ENCODE results near the gene S100A12. TPM values are rescaled to one million over a fixed set of nuclear protein-coding genes. Genes with fewer than 3 reads are reported as not detected.
"Not testable (repeated sequence)": the region's sequence is repeated elsewhere in the genome, so short reads cannot be mapped to it uniquely, and the experiment has no call there.

The S100A12 gene
- polyA plus RNA-seq, 3 donors, result 6.1 to 551 (median 150) TPM

GRCh38 chr1:153357853-153358690, 17.3 kb downstream of the S100A12 start, which contains the start of gene S100A9:
Gene S100A9 (plus strand): TSS chr1:153357854. CDS start chr1:153358284, 430 bp downstream.
- WGBS, 3 donors, result 54 to 77% (median 64%) methylated on average over 11 of the region's 11 CpGs

GRCh38 chr1:153357076-153357852, 18.2 kb downstream of the S100A12 start:
- H3K27ac ChIP-seq (ENCODE audit: low read depth, low read length), result no peak overlapping the region
- WGBS, 3 donors, result 35 to 63% (median 35%) methylated on average over 10 of the region's 10 CpGs

More at GRCh38 chr1:153357853-153358690, 17.3 kb downstream of the S100A12 start, which contains the start of gene S100A9:
- H3K27ac ChIP-seq (ENCODE audit: low read depth, low read length), result no peak within 1 kb of the TSS

GRCh38 chr1:153356392-153357075, 18.9 kb downstream of the S100A12 start:
- H3K27ac ChIP-seq (ENCODE audit: low read depth, low read length), result no peak overlapping the region
- WGBS, 3 donors, result 69 to 85% (median 78%) methylated on average over 8 of the region's 8 CpGs

- no peak overlapping the region for H3K27ac ChIP-seq (ENCODE audit: low read depth, low read length)
- 46 to 49% (median 47%) methylated on average over 10 of the region's 10 CpGs for WGBS, 3 donors
Measured at GRCh38 chr1:153355445-153356071, 19.9 kb downstream of the S100A12 start.

GRCh38 chr1:153354515-153355193, 20.8 kb downstream of the S100A12 start:
- H3K27ac ChIP-seq (ENCODE audit: low read depth, low read length), result no peak overlapping the region
- 54 to 74% (median 62%) methylated on average over 8 of the region's 8 CpGs for WGBS, 3 donors

- H3K27ac ChIP-seq (ENCODE audit: low read depth, low read length), result no peak overlapping the region
- 60 to 83% (median 79%) methylated on average over 7 of the region's 7 CpGs for WGBS, 3 donors
Measured at GRCh38 chr1:153353226-153353947, 22.0 kb downstream of the S100A12 start.

GRCh38 chr1:153352523-153352922, 22.9 kb downstream of the S100A12 start:
- 0% methylated on average over 4 of the region's 4 CpGs for WGBS, 3 donors
- no peak overlapping the region for H3K27ac ChIP-seq (ENCODE audit: low read depth, low read length)

GRCh38 chr1:153350321-153350957, 25.0 kb downstream of the S100A12 start:
- 23 to 48% (median 30%) methylated on average over 1 of the region's 1 CpG for WGBS, 3 donors

GRCh38 chr1:153349363-153350320, 25.8 kb downstream of the S100A12 start:
- no peak overlapping the region for H3K27ac ChIP-seq (ENCODE audit: low read depth, low read length)
- 62 to 70% (median 65%) methylated on average over 17 of the region's 17 CpGs for WGBS, 3 donors

More at GRCh38 chr1:153350321-153350957, 25.0 kb downstream of the S100A12 start:
- H3K27ac ChIP-seq (ENCODE audit: low read depth, low read length), result no peak overlapping the region

- WGBS, 3 donors, result 52 to 59% (median 55%) methylated on average over 9 to 10 of the region's 10 CpGs
- no peak within 1 kb of the TSS for H3K27ac ChIP-seq (ENCODE audit: low read depth, low read length)
Measured at GRCh38 chr1:153348511-153349362, 26.7 kb downstream of the S100A12 start, which contains the start of gene PGLYRP4. Gene PGLYRP4 (minus strand): TSS chr1:153348841. CDS start chr1:153347932, 909 bp downstream.

- H3K27ac ChIP-seq (ENCODE audit: low read depth, low read length), result no peak overlapping the region
- WGBS, 3 donors, result 48 to 68% (median 67%) methylated on average over 7 of the region's 7 CpGs
Measured at GRCh38 chr1:153347856-153348255, 27.6 kb downstream of the S100A12 start.

- H3K27ac ChIP-seq (ENCODE audit: low read depth, low read length), result not testable (repeated sequence)
- WGBS, 3 donors, result 67 to 76% (median 68%) methylated on average over 14 of the region's 14 CpGs
Measured at GRCh38 chr1:153347049-153347448, 28.4 kb downstream of the S100A12 start.

GRCh38 chr1:153346077-153346723, 29.2 kb downstream of the S100A12 start:
- no peak overlapping the region for H3K27ac ChIP-seq (ENCODE audit: low read depth, low read length)
- 45 to 55% (median 46%) methylated on average over 6 of the region's 6 CpGs for WGBS, 3 donors
